Measurements from ENCODE around the gene DCUN1D3. TPM values are rescaled to one million over a fixed set of nuclear protein-coding genes. Genes with fewer than 3 reads are reported as not detected.

The DCUN1D3 gene
- total and polyA plus RNA-seq, 9 donors = 2.6 to 18.2 (median 12.2) TPM

DNA sequence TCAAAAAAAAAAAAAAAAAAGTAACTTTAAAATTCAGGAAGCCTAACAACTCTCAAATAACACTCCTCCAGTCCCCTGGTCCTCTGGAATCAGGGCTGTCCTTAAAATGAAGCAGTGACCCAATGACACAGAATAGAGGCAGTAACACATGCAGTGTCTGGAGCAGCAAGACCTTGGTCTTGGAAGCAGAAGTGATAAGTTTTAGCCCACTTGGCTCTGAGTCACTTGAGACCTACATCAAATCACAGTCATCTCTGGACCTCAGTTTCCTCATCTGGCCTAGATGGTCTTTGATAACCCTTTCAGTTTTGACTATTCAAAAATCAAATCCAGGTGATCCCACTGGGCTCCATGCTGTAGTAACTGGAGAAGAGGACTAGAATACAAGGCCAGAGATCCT is 39.5 kb upstream of the DCUN1D3 start:
- intact Hi-C loops (cut with DNase I) = no loop called here
- Histone ChIP-seq H3K4me1 (ENCODE audit: insufficient read depth) (no peaks in the 10 kb centered on the region), H3K27me3 (no peaks in the 10 kb centered on the region), H3K36me3 (no peaks in the 10 kb centered on the region), H3K27ac (no peak overlapping the region), H3K4me3 (no peak overlapping the region), H3K9me3 (no peaks in the 10 kb centered on the region)
- no peak for DNase-seq
- TF ChIP-seq POLR2A (IDR thresholded peaks at IDR 0.05) = no peak
- TF ChIP-seq EP300 (IDR thresholded peaks at IDR 0.05) = no peak
- TF ChIP-seq, protein P1, sequence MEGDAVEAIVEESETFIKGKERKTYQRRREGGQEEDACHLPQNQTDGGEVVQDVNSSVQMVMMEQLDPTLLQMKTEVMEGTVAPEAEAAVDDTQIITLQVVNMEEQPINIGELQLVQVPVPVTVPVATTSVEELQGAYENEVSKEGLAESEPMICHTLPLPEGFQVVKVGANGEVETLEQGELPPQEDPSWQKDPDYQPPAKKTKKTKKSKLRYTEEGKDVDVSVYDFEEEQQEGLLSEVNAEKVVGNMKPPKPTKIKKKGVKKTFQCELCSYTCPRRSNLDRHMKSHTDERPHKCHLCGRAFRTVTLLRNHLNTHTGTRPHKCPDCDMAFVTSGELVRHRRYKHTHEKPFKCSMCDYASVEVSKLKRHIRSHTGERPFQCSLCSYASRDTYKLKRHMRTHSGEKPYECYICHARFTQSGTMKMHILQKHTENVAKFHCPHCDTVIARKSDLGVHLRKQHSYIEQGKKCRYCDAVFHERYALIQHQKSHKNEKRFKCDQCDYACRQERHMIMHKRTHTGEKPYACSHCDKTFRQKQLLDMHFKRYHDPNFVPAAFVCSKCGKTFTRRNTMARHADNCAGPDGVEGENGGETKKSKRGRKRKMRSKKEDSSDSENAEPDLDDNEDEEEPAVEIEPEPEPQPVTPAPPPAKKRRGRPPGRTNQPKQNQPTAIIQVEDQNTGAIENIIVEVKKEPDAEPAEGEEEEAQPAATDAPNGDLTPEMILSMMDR (IDR thresholded peaks at IDR 0.05) = no peak

DNA sequence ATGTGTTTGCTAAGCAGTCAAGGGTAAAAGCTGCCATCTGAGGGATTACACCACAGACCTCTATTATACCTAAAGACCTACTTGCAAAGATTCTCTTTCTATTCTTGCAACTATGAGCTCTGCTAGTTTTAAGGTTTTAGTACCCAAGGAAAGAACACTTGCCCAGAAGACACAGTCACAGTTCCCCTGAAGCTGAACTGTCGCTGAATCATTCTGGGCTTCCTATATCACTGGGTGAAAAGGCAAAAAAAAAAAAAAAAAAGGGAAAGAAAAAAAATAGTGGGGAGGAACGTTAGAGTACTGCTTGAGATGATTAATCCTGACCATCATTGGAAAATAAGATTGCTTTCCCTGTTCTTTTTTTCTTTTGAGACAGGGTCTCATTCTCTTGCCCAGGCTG is 38.3 kb upstream of the DCUN1D3 start:
- Histone ChIP-seq H3K27me3 (no peaks in the 10 kb centered on the region), H3K4me3 (no peak overlapping the region), H3K9me3 (no peaks in the 10 kb centered on the region), H3K4me1 (ENCODE audit: insufficient read depth) (no peaks in the 10 kb centered on the region), H3K36me3 (no peaks in the 10 kb centered on the region), H3K27ac (no peak overlapping the region)
- no peak for DNase-seq
- no peak for TF ChIP-seq POLR2A (IDR thresholded peaks at IDR 0.05)
- TF ChIP-seq EP300 (IDR thresholded peaks at IDR 0.05) = no peak
- TF ChIP-seq, protein P1 (IDR thresholded peaks at IDR 0.05) = no peak
- intact Hi-C loops (cut with DNase I) = no loop called here
- WGBS, 3 donors = 32 to 39% (median 33%) methylated on average over 2 of the region's 2 CpGs

DNA sequence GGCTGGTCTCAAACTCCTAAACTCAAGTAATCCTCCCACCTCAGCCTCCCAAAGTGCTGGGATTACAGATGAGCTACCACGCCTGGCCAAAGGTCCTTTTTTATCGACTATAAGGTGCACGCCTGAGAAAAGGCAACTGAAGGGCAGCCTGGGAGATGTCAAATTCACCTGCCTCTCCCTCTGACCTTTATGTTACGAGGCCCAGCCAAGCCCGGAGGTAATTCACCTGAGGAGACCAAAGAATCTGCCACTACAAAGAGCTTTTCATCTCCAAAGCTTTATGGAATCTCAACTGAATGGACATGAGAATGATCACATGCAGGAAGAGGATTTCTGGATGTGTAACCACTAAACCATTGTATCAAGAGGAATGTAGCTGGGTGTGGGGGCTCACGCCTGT is 37.6 kb upstream of the DCUN1D3 start:
- Histone ChIP-seq H3K27me3 (no peaks in the 10 kb centered on the region), H3K4me3 (no peak overlapping the region), H3K9me3 (no peaks in the 10 kb centered on the region), H3K27ac (no peak overlapping the region), H3K36me3 (no peaks in the 10 kb centered on the region), H3K4me1 (ENCODE audit: insufficient read depth) (no peaks in the 10 kb centered on the region)
- TF ChIP-seq POLR2A (IDR thresholded peaks at IDR 0.05) (no peak), EP300 (IDR thresholded peaks at IDR 0.05) (no peak)
- TF ChIP-seq, protein P1 (IDR thresholded peaks at IDR 0.05) = no peak
- 81 to 86% (median 81%) methylated on average over 6 of the region's 6 CpGs for WGBS, 3 donors
- DNase-seq = no peak
- intact Hi-C loops (cut with DNase I) = no loop called here

GRCh38 chr16:20933589-20933988 is 33.4 kb upstream of the DCUN1D3 start:
- Histone ChIP-seq H3K36me3 (no peaks in the 10 kb centered on the region), H3K4me3 (no peak overlapping the region), H3K4me1 (ENCODE audit: insufficient read depth) (no peaks in the 10 kb centered on the region), H3K27me3 (no peaks in the 10 kb centered on the region), H3K27ac (no peak overlapping the region), H3K9me3 (no peaks in the 10 kb centered on the region)
- intact Hi-C loops (cut with DNase I) = no loop called here
- TF ChIP-seq POLR2A (IDR thresholded peaks at IDR 0.05) = no peak
- TF ChIP-seq EP300 (IDR thresholded peaks at IDR 0.05) = no peak
- TF ChIP-seq, protein P1 (IDR thresholded peaks at IDR 0.05) = no peak
- no peak for DNase-seq
